ENCODE results near the gene FGFR3. TPM values are rescaled to one million over a fixed set of nuclear protein-coding genes. Genes with fewer than 3 reads are reported as not detected.

Gene FGFR3
- total RNA-seq, 4 donors from 2014 or later, result 56.2 to 209 (median 110) TPM

DNA sequence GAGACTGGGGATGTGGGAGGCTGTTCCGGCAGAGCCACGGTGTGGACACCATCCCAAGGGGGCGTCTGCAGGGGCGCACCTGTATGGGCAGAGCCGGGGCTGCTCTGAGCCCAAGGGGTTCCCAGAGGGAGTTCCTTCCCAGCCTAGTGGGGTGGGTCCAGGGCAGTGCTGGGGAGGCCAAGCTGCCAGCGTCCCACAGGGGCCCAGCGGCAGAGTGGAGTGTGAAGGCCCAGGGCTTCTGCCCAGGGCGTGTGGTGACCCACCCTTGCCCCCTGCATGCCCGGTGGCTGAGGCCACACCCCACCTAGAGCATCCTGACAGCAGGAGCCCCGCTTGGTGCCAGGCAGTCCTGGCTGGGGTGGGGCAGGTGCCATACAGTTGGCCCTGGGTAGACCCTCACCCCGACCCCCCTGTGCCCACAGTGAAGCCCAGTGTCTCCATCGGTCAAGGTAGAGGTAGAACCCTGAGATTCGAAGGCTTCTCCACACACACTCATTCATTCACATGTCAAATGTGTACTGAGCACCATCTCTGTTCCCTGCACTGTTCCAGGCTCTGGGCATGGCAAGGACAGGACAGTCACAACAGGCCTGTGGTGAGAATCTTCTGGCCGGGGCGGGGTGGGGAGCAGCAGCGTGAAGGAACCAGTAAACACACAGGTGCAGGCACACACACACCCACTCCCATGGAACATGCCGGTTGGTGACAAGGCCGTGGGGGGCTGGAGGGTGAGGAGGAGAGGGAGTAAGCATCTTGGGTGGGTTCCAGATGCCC lies 42.5 kb upstream of the FGFR3 start:
- 81 to 90% methylated on average over 2 to 18 of the region's 18 CpGs for WGBS, 2 donors (ENCODE audit: low coverage in 1 of 2)
- Histone ChIP-seq H3K4me1 (peaks cover 0 to 22% (median 12%) of the 10 kb centered on the region in 4 donors), H3K27me3 (peaks cover 5% of the 10 kb centered on the region), H3K27ac (no peak overlapping the region), H3K36me3 (no peaks in the 10 kb centered on the region), H3K9me3 (no peaks in the 10 kb centered on the region), H3K4me3 (no peak overlapping the region)
- no peak for DNase-seq
- TF ChIP-seq POLR2AphosphoS5 (IDR thresholded peaks at IDR 0.05) (no peak), EP300 (IDR thresholded peaks at IDR 0.05; ENCODE audit: low read depth) (no peak), POLR2A (IDR thresholded peaks at IDR 0.05) (no peak)
- in situ Hi-C loops (cut with MboI; ENCODE audit: low pct_ligation_motif_present in 1 of 4, low pct_unique_long_range_greater_than_20kb in 1 of 4, low sequenced_read_pairs in 3 of 4) (loop anchor here in 1 of 4 donors (10.0 kb wide), 1 partner anchor 64 kb away; no protein-coding TSS in a partner anchor), intact Hi-C loops (cut with DNase I; ENCODE audit: low total_unique reads) (no loop called here)

DNA sequence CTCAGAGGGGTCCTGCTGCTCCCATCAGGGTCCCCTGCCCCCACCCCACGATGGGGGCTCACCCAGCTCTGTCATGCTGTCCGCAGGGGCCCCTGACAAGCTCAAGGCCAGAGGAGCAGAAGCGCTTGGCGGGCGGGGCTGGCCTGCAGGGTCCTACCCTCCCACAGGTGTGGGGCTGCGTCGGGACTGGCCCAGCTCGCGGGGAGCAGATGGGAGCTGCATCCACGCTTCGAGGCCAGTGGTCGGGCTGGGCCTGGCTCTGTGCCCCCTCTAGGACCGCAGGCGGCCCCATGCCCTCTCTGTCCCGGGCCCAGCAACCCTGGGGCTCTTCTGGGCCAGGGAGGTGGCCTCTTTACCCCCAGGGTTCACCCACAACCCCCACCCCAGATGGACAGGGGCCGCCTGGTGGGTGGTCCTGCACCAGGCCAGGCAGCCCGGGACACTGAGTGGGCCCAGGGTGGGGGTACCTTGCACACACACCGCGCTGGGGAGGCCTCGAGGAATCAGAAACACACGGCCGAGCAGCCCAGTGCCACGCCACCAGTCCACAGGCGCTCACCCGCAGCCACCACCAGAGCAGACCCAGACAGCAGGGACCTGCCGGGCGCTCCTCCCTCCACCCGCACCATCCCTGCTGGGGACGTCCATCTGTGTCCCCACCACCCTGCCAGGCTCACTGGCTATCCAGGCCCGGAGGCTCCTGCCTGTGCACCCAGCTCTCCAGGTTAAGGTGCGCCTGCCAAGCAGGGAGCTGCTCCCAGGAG lies 41.8 kb upstream of the FGFR3 start:
- H3K4me3 ChIP-seq, result no peak overlapping the region
- intact Hi-C loops (cut with DNase I; ENCODE audit: low total_unique reads), result no loop called here
- WGBS, 2 donors (ENCODE audit: low coverage in 1 of 2), result 82% methylated on average over 29 of the region's 31 CpGs; no CpG with 5 or more reads in 1 of the 2 donors
- no peak for TF ChIP-seq POLR2AphosphoS5 (IDR thresholded peaks at IDR 0.05)
- TF ChIP-seq, protein P1, sequence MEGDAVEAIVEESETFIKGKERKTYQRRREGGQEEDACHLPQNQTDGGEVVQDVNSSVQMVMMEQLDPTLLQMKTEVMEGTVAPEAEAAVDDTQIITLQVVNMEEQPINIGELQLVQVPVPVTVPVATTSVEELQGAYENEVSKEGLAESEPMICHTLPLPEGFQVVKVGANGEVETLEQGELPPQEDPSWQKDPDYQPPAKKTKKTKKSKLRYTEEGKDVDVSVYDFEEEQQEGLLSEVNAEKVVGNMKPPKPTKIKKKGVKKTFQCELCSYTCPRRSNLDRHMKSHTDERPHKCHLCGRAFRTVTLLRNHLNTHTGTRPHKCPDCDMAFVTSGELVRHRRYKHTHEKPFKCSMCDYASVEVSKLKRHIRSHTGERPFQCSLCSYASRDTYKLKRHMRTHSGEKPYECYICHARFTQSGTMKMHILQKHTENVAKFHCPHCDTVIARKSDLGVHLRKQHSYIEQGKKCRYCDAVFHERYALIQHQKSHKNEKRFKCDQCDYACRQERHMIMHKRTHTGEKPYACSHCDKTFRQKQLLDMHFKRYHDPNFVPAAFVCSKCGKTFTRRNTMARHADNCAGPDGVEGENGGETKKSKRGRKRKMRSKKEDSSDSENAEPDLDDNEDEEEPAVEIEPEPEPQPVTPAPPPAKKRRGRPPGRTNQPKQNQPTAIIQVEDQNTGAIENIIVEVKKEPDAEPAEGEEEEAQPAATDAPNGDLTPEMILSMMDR (IDR thresholded peaks at IDR 0.05), result no peak
- TF ChIP-seq EP300 (IDR thresholded peaks at IDR 0.05; ENCODE audit: low read depth), result no peak
- no peak for TF ChIP-seq POLR2A (IDR thresholded peaks at IDR 0.05)
- no peak overlapping the region for H3K27ac ChIP-seq
- DNase-seq, result no peak
- H3K9me3 ChIP-seq, result no peaks in the 10 kb centered on the region
- no peaks in the 10 kb centered on the region for H3K36me3 ChIP-seq
- in situ Hi-C loops (cut with MboI; ENCODE audit: low pct_ligation_motif_present in 1 of 4, low pct_unique_long_range_greater_than_20kb in 1 of 4, low sequenced_read_pairs in 3 of 4), result loop anchor here in 1 of 4 donors (10.0 kb wide), 1 partner anchor 63 kb away; no protein-coding TSS in a partner anchor
- H3K4me1 ChIP-seq, result peaks cover 0 to 22% (median 12%) of the 10 kb centered on the region in 4 donors
- H3K27me3 ChIP-seq, result peaks cover 5% of the 10 kb centered on the region

GRCh38 chr4:1751919-1752283 lies 41.2 kb upstream of the FGFR3 start:
- H3K27me3 ChIP-seq, result peaks cover 5% of the 10 kb centered on the region
- intact Hi-C loops (cut with DNase I; ENCODE audit: low total_unique reads) (no loop called here), in situ Hi-C loops (cut with MboI; ENCODE audit: low pct_ligation_motif_present in 1 of 4, low pct_unique_long_range_greater_than_20kb in 1 of 4, low sequenced_read_pairs in 3 of 4) (loop anchor here in 1 of 4 donors (10.0 kb wide), 1 partner anchor 63 kb away; no protein-coding TSS in a partner anchor)
- 41% methylated on average over 7 of the region's 8 CpGs; no CpG with 5 or more reads in 1 of the 2 donors for WGBS, 2 donors (ENCODE audit: low coverage in 1 of 2)
- no peak overlapping the region for H3K27ac ChIP-seq
- no peak for TF ChIP-seq POLR2AphosphoS5 (IDR thresholded peaks at IDR 0.05)
- TF ChIP-seq, protein P1 (IDR thresholded peaks at IDR 0.05), result no peak
- no peak for TF ChIP-seq POLR2A (IDR thresholded peaks at IDR 0.05)
- TF ChIP-seq EP300 (IDR thresholded peaks at IDR 0.05; ENCODE audit: low read depth), result no peak
- H3K4me1 ChIP-seq, result peaks cover 0 to 22% (median 12%) of the 10 kb centered on the region in 4 donors
- no peak overlapping the region for H3K4me3 ChIP-seq
- DNase-seq, result no peak
- H3K36me3 ChIP-seq, result no peaks in the 10 kb centered on the region
- no peaks in the 10 kb centered on the region for H3K9me3 ChIP-seq

DNA sequence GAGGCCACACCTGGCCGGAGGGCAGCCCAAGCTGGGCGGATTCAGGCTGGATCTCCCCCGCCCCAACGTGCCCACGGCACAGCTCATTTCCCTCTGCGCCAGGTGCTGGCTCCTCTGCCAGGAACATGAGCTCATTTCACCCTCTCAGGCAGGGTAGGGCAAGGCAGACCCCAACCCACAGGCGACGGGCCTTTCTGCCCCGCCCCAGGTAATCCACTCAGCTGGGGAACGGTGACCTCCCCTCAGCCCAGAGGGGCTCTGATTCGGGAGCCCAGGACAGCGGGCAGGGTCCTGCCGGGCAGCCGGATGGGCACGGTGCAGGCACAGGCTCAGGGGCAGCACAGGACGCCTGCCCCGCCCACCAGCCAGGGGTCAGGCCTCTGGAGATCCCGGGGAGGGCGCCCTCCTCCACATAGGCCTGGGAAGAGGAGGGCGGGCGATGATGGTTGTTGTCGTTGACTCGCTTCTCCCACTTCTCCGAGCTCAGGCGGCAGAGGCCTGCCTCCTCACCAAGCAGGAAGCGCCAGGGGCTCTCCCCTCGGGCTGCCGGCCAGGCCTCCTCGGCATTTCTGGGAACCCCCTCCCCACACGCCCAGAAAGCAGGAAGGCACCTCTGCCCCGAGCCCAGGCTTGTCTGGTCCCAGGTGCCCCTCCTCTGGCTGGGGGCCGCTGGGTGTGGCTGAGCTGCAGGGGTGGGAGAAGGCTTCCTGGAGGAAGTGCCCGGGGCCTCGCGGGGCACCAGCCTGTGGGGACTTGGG lies 40.6 kb upstream of the FGFR3 start:
- H3K36me3 ChIP-seq, result no peaks in the 10 kb centered on the region
- peaks cover 4% of the 10 kb centered on the region for H3K27me3 ChIP-seq
- H3K27ac ChIP-seq, result no peak overlapping the region
- no peak overlapping the region for H3K4me3 ChIP-seq
- TF ChIP-seq EP300 (IDR thresholded peaks at IDR 0.05; ENCODE audit: low read depth) (no peak), POLR2A (IDR thresholded peaks at IDR 0.05) (no peak), POLR2AphosphoS5 (IDR thresholded peaks at IDR 0.05) (no peak)
- intact Hi-C loops (cut with DNase I; ENCODE audit: low total_unique reads) (no loop called here), in situ Hi-C loops (cut with MboI; ENCODE audit: low pct_ligation_motif_present in 1 of 4, low pct_unique_long_range_greater_than_20kb in 1 of 4, low sequenced_read_pairs in 3 of 4) (loop anchor here in 1 of 4 donors (10.0 kb wide), 1 partner anchor 62 kb away; no protein-coding TSS in a partner anchor)
- no peaks in the 10 kb centered on the region for H3K9me3 ChIP-seq
- WGBS, 2 donors (ENCODE audit: low coverage in 1 of 2), result 35% methylated on average over 16 of the region's 35 CpGs; no CpG with 5 or more reads in 1 of the 2 donors
- H3K4me1 ChIP-seq, result peaks cover 0 to 22% (median 12%) of the 10 kb centered on the region in 4 donors
- DNase-seq, result peak; percentile 24
